ENCODE results near the gene ATP6V0B. TPM values are rescaled to one million over a fixed set of nuclear protein-coding genes. Genes with fewer than 3 reads are reported as not detected.

ATP6V0B gene
- polyA plus RNA-seq, 2 of the 4 experiments (the other 2 are of a cell fraction), result 97.0 to 101 TPM

GRCh38 chr1:43991200-43991475 lies 16.4 kb downstream of the ATP6V0B start:
- Histone ChIP-seq H3K4me1 (peaks cover 31% of the 10 kb centered on the region), H3K27ac (peak overlapping the region; percentile 87 to 89), H3K9me3 (no peaks in the 10 kb centered on the region), H3K4me2 (peak overlapping the region; percentile 98), H3K4me3 (peak overlapping the region; percentile 84)
- ATAC-seq (peak; percentile 32 to 54; a peak in 2 of 6 replicates), DNase-seq (ENCODE audit: low read depth in 1 of 2, low spot score in 1 of 2) (no peak), FAIRE-seq (no peak)
- TF ChIP-seq FOSB (CRISPR knock-in tag; IDR thresholded peaks at IDR 0.05), result 0 out of 2 replicates have a peak, but pooled peaks have one; percentile 46
- TF ChIP-seq NR3C1 (IDR thresholded peaks at IDR 0.05), result no peak
- TF ChIP-seq BCL3 (IDR thresholded peaks at IDR 0.05), result 0 out of 3 replicates have a peak, but pooled peaks have one; percentile 15
- POLR2A ChIA-PET, result no interaction called here
- WGBS (ENCODE audit: missing lambda C conversion rate), result 0% methylated on average over 3 of the region's 10 CpGs
- CTCF ChIA-PET, result interaction anchor here (0.9 to 4.1 kb wide), 2 partner anchors 13 to 227 kb away, joined by 3 to 18 read pairs; no protein-coding TSS in a partner anchor

DNA sequence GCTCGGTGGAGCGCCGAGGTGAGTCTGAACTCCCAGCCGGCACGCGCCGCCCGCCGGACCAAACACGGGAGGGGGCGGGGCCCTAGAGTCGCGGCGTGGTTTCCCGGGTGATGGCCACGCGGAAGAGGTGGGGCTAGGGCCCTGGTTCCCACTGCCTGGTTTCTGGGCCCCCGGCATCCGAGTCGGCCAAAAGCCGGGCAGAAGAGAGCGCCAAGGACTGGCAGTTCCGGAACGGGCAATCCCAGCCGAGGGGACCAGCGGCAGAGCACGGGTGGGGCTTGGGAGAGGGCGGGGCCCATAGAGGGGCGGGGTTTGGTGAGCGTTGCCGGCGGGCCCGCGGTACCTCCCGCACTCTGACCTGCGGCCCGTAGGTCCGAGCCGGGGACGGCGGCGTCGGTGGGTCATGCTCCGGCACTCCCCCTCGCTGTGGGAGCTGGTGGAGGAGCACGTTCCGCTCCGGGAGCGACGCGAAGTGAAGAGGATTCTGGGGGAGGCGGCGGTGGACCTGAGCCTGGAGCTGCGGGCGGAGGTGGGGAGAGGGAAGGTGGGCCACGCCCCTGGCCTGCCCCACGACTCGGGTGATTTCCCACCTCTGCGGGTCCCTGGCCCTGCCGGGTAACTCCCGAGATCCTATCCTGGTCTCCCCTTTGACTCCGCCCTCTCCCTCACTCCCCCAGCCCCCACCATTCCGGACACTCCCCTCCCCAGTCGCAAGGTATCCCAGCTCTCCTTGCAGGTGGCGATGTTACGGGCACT lies 16.9 kb downstream of the ATP6V0B start, which contains the start of gene CCDC24:
TSS of gene CCDC24 (plus strand) at position 124 of the 756 bp plus-strand sequence. CDS start at position 404, 280 bp downstream.
- H3K27ac ChIP-seq, result peak within 1 kb of the TSS; percentile 87 to 89
- 11% methylated on average over 9 of the region's 66 CpGs for WGBS (ENCODE audit: missing lambda C conversion rate)
- ATAC-seq (peak; percentile 73 to 87), FAIRE-seq (no peak), DNase-seq (ENCODE audit: low read depth in 1 of 2, low spot score in 1 of 2) (peak; percentile 65 to 83)
- peak within 1 kb of the TSS; percentile 84 for H3K4me3 ChIP-seq
- peaks cover 27% of the 10 kb centered on the region for H3K4me1 ChIP-seq
- POLR2A ChIA-PET, result no interaction called here
- CTCF ChIA-PET, result interaction anchor here (3.0 to 5.0 kb wide), 4 partner anchors 14 to 228 kb away, joined by 12 to 51 read pairs (median 20); no protein-coding TSS in a partner anchor
- H3K9me3 ChIP-seq, result no peaks in the 10 kb centered on the region
- H3K4me2 ChIP-seq, result peak within 1 kb of the TSS; percentile 98
- TF ChIP-seq, protein P1, sequence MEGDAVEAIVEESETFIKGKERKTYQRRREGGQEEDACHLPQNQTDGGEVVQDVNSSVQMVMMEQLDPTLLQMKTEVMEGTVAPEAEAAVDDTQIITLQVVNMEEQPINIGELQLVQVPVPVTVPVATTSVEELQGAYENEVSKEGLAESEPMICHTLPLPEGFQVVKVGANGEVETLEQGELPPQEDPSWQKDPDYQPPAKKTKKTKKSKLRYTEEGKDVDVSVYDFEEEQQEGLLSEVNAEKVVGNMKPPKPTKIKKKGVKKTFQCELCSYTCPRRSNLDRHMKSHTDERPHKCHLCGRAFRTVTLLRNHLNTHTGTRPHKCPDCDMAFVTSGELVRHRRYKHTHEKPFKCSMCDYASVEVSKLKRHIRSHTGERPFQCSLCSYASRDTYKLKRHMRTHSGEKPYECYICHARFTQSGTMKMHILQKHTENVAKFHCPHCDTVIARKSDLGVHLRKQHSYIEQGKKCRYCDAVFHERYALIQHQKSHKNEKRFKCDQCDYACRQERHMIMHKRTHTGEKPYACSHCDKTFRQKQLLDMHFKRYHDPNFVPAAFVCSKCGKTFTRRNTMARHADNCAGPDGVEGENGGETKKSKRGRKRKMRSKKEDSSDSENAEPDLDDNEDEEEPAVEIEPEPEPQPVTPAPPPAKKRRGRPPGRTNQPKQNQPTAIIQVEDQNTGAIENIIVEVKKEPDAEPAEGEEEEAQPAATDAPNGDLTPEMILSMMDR (IDR thresholded peaks at IDR 0.05), result no peak
- TF ChIP-seq ZC3H11A (IDR thresholded peaks at IDR 0.05), result no peak
- TF ChIP-seq ELK1 (IDR thresholded peaks at IDR 0.05; ENCODE audit: low read depth, low read length), result no peak
- no peak for TF ChIP-seq HOXA7 (CRISPR knock-in tag; IDR thresholded peaks at IDR 0.05)
- peak; percentile 43 for TF ChIP-seq POLR2A (IDR thresholded peaks at IDR 0.05; ENCODE audit: low read length)
- no peak for TF ChIP-seq SMC3 (IDR thresholded peaks at IDR 0.05)
- TF ChIP-seq HEYL (CRISPR knock-in tag; IDR thresholded peaks at IDR 0.05), result no peak
- no peak for TF ChIP-seq JUNB (IDR thresholded peaks at IDR 0.05)
- no peak; the same call in 1 of the 2 replicates for TF ChIP-seq RARB (CRISPR knock-in tag; IDR thresholded peaks at IDR 0.05)
- TF ChIP-seq HDAC2 (IDR thresholded peaks at IDR 0.05), result no peak
- TF ChIP-seq HOXB5 (CRISPR knock-in tag; IDR thresholded peaks at IDR 0.05), result no peak
- peak; percentile 64; the same call in 1 of the 2 replicates for TF ChIP-seq NPAS2 (CRISPR knock-in tag; IDR thresholded peaks at IDR 0.05; ENCODE audit: borderline replicate concordance)
- TF ChIP-seq PHF8 (IDR thresholded peaks at IDR 0.05; ENCODE audit: borderline replicate concordance, low read depth), result no peak
- no peak for TF ChIP-seq TFCP2L1 (CRISPR knock-in tag; IDR thresholded peaks at IDR 0.05)
- TF ChIP-seq CHD2 (IDR thresholded peaks at IDR 0.05; ENCODE audit: low read length, partially characterized antibody), result no peak
- TF ChIP-seq EHF (CRISPR knock-in tag; IDR thresholded peaks at IDR 0.05), result no peak
- TF ChIP-seq, protein P2, sequence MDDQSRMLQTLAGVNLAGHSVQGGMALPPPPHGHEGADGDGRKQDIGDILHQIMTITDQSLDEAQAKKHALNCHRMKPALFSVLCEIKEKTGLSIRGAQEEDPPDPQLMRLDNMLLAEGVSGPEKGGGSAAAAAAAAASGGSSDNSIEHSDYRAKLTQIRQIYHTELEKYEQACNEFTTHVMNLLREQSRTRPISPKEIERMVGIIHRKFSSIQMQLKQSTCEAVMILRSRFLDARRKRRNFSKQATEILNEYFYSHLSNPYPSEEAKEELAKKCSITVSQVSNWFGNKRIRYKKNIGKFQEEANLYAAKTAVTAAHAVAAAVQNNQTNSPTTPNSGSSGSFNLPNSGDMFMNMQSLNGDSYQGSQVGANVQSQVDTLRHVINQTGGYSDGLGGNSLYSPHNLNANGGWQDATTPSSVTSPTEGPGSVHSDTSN (IDR thresholded peaks at IDR 0.05), result peak; percentile 17; the same call in 1 of the 2 replicates
- TF ChIP-seq MAX (IDR thresholded peaks at IDR 0.05), result peak; percentile 79
- TF ChIP-seq, protein P3, sequence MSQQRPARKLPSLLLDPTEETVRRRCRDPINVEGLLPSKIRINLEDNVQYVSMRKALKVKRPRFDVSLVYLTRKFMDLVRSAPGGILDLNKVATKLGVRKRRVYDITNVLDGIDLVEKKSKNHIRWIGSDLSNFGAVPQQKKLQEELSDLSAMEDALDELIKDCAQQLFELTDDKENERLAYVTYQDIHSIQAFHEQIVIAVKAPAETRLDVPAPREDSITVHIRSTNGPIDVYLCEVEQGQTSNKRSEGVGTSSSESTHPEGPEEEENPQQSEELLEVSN (IDR thresholded peaks at IDR 0.05; ENCODE audit: borderline replicate concordance, low read depth), result peak; percentile 29
- TF ChIP-seq CBX8 (IDR thresholded peaks at IDR 0.05), result no peak
- TF ChIP-seq, protein P4, sequence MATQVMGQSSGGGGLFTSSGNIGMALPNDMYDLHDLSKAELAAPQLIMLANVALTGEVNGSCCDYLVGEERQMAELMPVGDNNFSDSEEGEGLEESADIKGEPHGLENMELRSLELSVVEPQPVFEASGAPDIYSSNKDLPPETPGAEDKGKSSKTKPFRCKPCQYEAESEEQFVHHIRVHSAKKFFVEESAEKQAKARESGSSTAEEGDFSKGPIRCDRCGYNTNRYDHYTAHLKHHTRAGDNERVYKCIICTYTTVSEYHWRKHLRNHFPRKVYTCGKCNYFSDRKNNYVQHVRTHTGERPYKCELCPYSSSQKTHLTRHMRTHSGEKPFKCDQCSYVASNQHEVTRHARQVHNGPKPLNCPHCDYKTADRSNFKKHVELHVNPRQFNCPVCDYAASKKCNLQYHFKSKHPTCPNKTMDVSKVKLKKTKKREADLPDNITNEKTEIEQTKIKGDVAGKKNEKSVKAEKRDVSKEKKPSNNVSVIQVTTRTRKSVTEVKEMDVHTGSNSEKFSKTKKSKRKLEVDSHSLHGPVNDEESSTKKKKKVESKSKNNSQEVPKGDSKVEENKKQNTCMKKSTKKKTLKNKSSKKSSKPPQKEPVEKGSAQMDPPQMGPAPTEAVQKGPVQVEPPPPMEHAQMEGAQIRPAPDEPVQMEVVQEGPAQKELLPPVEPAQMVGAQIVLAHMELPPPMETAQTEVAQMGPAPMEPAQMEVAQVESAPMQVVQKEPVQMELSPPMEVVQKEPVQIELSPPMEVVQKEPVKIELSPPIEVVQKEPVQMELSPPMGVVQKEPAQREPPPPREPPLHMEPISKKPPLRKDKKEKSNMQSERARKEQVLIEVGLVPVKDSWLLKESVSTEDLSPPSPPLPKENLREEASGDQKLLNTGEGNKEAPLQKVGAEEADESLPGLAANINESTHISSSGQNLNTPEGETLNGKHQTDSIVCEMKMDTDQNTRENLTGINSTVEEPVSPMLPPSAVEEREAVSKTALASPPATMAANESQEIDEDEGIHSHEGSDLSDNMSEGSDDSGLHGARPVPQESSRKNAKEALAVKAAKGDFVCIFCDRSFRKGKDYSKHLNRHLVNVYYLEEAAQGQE (IDR thresholded peaks at IDR 0.05), result no peak
- TF ChIP-seq TP53 (CRISPR knock-in tag; IDR thresholded peaks at IDR 0.05), result no peak
- TF ChIP-seq MYC (IDR thresholded peaks at IDR 0.05; ENCODE audit: borderline replicate concordance, low read length), result no peak
- TF ChIP-seq ZFP36 (IDR thresholded peaks at IDR 0.05; ENCODE audit: borderline replicate concordance, partially characterized antibody), result no peak
- TF ChIP-seq CBX2 (IDR thresholded peaks at IDR 0.05; ENCODE audit: borderline replicate concordance, low read depth), result no peak

Data from A549 (cell line).